Ovary (tissue), 3 donors: ENCODE data around the gene HS3ST4.

ENCODE experiments used
- CTCF ChIP-seq, 3 donors: fragments of 450-650 bp in 2 of 3; fragments of 200-600 bp in 1 of 3; IDR thresholded peaks; one replicate each; pipeline versions ENCODE4 v1.5.1 to v1.8.0; 2016 to 2022; ENCODE audit warnings: antibody characterized with exemption in 3 of 3, mild to moderate bottlenecking in 1 of 3
- EP300 ChIP-seq: sonication (generic); formaldehyde crosslinking; IDR thresholded peaks from one replicate; pipeline ENCODE4 v1.6.1; 2017; ENCODE audit warnings: antibody characterized with exemption
- donor health status: DM: no; HTN: no; CAD: no.

GRCh38 chr16:26051063-26051462 is 359.3 kb downstream of the HS3ST4 start:
- TF ChIP-seq CTCF (IDR thresholded peaks at IDR 0.05) (no peak), EP300 (no peak)
